EL (cell line): ENCODE results near the gene STUM.

Experiments
- DNase-seq: peaks from one replicate; pipeline ENCODE4 v3.0.0-alpha.2; 2016

The STUM gene

DNA sequence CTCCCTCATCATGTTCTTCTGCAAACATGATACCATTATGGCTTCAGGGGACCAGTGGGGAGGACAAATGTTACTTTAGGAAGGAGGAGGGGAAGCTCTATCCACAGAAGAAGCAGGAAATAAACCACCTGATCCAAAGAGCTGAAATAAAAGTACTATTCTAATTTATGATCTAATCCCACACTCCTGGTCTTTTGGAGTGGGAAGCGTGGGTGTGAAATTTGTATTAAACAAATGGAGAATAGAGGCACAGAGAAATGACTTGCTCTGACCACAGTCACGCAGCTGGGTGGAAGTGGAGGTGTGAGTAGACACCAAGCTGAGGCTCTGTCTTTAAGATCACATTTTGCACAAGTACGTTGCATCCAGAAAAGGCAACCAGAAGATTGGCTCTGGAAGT, 14.5 kb upstream of the STUM start:
- DNase-seq, result no peak

DNA sequence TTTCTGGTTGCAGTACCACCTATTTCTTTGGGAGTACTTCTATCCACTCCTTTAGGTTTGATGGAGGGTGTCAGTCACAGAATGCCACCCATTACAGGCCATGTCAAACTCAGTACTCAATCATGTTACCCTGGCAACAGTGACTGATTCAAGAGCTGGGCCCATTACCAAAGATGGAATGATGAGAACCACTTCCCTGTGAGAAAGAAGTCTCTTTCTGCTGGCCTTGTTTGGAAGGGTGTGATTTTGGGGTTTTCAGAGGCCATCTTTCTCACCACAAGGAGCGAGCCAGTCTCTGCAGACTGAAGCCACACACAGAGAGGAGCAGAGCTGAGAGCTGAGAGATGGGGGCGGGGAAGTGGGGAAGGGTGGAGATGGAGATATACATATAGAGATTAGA, 13.9 kb upstream of the STUM start:
- no peak for DNase-seq

GRCh38 chr1:226535666-226536065, 12.9 kb upstream of the STUM start:
- DNase-seq, result no peak

- DNase-seq, result no peak
Observed at GRCh38 chr1:226541231-226541630, 7.3 kb upstream of the STUM start.

DNA sequence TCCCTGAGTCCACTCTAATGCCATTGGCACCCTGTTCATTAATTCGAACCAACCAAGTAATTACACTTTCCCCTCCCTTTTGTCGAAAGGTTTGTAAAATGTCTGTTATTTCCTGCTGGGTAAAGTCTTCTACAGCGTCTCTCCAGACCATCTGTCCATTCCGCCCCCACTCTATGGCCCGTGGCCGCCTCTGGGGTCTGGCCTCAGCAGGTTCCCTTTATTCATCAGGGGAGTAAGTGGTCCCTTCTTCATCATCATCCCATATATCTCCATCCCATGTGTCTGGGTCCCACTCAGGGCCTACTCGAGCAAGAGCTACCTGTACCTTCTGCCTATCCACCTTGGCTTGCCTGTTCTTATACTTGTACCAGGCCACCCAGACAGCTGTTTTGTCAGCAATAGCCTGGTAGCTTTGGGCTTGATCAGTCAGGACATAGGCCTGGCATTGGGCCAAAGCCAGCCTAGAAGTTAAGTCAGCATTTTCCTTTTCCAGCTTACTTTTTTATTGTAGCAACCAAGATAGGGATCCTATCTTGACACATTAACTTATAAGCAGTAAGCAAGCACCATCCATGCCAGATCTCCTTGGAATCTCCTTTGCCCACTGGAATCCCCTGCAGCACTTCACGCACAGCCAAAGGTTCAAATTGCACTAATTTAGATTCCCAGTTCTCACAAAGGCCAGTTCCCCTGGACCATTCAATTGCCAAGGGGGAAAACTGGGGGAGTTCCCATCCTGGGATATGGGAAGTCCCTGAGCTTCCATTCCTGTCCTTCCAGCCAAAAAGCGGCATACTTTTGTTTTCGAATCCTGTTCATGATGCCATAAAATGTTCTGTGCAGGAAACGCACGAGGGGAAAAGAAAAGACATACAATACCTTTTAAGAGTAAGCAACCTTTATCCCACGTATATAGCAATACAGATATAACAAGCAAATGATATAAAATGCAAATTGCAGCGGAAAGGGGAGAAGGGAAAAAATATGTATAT, 6.6 kb upstream of the STUM start:
- no peak for DNase-seq

DNA sequence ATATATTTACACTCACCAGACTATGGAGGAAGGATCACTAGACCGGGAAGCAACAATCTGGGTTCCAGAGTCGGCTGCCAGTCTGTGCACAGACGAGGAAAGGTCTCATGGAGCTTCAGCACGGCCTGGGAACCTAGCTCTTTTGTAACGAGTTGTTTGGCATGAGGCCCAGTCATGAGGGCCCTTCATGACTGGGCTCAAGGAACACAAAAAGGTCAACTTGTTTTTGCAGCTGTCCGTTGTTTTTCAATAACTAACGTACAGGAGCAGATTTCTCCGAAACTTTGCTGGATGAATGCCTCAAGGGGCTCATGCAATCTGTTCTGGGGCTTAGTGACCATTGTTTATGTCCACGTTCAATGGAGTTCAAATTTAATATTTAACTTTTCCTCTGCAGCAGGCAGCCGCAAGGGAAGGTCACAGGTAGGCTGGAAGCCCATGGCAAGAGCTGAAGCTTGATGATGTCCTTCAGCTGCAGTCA, 5.9 kb upstream of the STUM start:
- DNase-seq, result no peak

GRCh38 chr1:226545836-226546596, 2.5 kb upstream of the STUM start:
- no peak for DNase-seq

DNA sequence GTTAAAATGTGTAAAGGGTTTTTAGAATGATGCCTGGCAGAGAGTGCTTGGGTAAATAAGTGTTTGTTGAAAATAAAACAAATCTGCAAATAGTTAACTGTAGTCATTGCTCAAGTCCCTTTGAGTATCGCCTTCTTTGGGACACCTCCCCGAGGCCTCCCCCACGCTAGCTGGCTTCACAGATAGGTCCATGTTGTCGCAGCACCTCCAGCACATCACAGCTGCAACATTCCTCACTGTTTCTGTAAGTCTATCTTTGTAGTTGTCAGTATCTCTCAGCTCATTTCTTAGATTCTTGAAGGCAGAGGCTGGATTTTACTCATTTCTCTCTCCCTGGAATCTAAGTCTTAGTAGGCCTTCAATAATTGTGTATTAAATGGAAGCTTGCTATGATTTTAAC, 1.6 kb upstream of the STUM start:
- DNase-seq, result no peak

DNA sequence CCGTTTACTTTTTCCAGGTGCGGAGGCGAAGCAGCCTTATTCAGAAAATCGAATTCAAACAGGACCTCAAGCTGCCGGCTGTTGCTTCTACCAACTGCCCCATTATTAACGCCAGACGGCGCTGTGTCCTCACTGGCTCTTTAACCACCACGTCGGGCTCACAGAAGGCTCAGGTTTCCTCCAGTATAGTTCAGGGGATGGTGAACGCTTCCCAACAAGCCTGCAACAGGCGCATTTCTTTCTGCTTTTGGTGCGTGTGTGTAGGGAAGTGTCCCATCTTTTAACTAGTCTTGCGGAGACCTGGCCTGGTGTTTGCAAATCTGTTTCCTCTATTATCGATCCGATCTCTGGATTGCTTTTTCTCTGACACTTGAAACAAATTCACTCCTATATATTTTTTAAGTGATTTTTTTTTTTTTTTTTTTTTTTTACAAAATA, 791 bp upstream of the STUM start:
- DNase-seq, result peak; percentile 88

DNA sequence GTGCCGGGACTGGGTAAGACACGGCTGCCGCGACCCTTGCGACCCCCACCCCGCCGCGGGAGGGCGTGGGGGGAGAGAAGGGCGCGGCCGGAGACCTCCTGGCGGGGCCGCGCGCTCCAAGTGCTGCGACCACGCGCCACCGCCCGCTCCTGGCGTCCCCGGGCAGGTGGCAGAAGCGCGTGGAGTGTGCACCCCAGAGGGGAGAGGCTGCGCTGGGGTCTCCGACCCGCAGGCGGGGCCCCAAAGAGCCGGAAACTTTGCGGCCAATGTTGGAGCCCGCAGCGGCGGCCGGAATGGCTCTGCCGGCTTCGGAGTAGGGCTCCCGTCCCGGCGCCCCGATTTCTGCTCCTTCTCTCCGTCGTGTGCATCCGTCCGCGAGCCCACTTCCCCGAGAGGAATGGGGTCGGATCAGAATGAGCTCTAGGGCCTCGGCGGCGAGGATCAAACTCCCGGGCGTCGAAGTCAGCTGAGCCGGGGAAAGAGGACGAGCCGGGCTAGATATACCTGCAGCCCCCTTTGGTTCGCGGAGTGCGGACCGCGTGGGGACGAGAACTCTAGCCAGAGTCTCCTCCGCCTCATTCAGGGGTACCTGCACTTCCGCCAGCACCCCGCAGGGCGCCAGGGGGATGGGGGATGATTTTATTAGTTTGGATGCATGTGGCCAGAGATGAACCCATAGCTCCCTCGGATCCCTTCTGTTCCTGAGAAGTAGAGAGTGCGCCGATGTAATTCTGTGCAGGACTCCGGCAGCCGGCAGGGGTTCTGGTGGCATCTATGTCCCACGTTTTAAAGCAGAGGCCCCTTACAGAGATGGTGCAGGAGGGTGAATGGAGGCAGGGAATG, 751 bp downstream of the STUM start:
- DNase-seq, result no peak

DNA sequence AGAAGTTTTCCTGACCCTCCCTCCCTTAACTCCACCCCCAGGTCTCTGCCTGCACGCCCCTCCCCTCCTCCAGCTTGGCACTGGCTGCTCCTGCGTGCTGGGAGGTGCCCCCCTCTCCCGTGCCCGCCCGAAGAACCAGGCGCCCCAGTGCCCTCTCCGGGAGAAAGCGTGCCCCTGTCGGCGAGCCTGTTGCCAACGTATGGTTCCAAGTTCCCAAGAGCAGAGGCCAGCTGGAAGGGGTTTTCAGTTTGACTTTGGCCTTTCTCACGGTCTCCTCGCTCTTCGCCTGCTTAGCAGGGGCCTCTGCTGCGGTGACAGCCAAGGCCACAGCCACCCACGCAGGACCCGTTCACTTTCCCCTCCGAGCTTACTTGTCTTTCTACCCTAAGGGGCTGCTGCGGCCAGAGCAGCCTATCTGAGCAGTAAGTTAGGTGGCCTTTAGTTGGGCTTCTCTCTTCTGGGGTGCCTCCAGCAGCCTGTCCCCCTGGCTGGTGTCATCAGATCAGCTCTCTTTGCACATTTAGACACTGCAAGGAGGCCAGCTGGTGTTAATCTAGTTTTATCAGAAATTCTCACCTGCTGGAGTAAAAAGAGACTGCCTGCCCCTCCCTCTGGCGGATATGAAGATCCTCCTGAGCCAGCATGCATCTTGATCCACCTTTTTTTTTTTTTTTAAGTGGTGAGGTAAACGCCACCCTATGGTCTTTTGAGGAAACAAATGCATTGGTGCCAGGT, 1.5 kb downstream of the STUM start:
- peak; percentile 11 for DNase-seq

DNA sequence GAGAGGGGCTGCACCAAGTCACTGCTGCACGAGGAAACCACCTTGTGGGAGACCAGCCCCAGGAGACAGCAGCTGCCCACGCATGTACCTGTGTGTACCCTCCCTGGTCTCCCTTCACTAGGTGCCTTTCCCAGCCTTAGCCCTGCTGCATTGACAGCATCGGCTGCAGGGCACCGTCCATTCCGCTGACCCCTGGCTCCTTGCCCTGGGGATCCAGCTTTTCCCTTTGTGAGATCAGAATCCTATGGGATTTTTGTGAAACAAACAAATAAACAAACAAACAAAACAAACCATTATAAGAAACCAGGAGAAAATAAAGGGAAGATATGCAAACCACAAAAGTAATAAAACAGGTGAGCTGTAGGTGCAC, 2.1 kb downstream of the STUM start:
- no peak for DNase-seq

GRCh38 chr1:226551299-226551698, 2.7 kb downstream of the STUM start:
- DNase-seq, result no peak

DNA sequence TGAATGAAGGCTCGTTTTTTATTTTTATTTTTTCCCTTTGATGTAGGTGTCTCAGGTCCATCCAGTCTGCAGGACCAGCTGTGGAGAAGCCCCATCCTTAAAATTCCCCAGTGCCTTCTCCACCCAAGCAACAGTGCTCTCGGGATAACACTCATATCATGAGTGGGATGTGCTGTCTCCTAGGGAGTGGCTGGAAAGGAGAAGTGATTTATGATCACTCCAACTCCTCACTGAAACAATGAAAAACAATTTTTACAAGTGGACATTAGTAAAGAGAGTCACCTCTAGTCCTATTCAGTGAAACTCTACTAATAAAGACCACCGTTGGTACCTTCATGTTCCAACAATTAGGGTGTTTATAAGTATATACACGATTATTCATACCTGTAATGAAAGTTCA, 3.5 kb downstream of the STUM start:
- no peak for DNase-seq

GRCh38 chr1:226553266-226553923, 4.8 kb downstream of the STUM start:
- no peak for DNase-seq

DNA sequence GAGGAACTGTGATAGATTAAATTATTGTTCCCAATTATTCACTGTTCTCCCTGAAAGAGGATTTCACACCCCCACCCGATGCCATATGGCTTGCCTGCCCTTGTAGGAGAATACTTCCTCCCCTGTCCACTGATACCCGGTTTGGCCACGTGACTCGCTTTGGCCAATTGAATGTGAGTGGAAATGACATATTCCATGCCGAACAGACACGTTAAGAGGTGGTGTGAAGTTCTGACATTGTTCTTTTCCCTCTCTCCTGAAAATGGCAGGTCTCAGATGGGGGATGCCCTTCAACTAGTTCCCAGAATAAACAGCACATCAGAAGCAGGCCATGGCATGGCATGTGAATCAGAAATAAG, 5.3 kb downstream of the STUM start:
- DNase-seq, result no peak

DNA sequence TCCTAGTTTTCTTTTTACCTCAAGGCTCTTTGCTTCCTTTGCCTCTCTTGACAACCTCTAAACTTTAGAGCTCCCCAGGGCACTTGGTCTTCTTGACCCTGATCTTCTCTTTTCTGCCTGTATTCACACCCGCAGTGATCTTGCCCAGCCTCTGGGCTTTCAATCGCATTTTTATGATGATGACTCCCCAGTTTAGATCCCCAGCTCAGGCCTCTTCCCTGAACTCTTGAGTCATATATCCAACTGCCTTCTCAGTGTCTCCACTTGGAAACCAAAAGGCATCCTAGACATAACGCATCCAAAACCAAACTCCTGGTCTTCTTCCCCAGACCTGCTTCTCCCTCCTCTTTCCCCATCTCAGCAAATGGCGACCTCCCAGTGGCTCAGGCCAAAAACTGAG, 6.5 kb downstream of the STUM start:
- no peak for DNase-seq

- DNase-seq, result no peak
Observed at GRCh38 chr1:226557424-226557823, 8.9 kb downstream of the STUM start.

DNA sequence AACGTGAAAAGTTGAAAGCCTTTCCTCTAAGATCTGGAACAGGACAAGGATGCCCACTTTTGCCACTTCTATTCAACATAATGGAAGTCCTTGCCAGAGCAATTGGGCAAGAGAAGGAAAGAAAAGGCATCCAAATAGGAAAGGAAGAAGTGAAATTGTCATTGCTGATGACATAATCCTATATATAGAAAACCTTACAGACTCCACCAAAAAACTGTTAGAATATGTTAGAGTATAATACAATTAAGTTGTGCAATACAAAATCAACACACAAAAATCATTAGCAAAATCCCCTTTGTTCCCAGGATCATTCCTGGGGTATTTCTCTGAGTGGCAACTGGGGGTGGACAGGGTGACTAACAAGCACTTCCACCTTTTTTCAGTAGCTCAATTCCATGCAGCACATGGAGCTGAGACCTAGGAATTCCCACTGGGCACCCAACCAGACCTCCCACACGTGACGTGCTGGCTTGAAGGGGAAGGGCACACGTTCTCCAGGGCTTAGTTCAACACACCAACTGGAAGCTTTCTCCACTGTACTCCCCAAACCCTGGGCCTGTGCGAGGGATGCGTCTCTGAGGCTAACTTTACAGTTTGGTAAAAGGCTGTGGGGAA, 9.6 kb downstream of the STUM start:
- DNase-seq, result no peak

DNA sequence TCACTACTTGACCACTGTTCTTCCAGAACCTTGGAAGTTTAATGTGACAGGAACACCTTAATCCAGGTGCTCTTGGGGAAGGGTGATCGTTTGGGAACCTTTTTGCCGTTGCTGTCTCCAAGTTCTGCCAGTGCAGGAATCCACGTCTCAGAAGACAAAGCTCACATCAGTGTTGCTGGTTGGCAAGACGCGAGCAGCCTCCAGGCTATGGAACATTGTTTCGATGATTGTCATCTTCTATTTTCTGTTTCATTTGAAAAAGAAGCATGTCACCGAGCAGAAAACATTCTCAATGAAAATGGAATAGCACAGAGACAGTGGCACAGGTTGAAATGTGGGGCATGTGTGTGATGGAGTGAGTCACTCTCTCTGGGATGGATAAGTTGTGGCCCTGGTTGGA, 11.7 kb downstream of the STUM start:
- DNase-seq, result no peak

DNA sequence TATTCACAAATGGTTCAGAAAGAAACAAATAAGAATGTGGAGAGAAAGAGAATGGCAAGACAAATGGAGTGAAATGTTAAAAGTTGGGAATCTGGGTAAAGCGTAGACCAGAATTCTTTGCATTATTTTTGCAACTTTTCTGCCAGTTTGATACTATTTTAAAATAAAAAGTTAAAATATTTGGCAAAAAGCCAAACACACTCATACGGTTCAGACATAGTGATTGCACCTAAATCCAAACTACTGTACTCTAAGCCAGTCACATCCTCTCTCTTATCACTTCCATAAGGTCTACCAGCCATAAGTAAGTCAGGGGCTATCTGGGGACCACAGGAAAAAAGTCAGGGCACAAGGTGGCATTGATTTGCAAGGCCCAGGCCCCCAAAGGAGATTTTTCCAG, 14.4 kb downstream of the STUM start:
- DNase-seq, result no peak
